Right renal cortex interstitium (tissue), 3 donors: ENCODE data around the gene PCCA. TPM values are rescaled to one million over a fixed set of nuclear protein-coding genes. Genes with fewer than 3 reads are reported as not detected.
"Not testable (repeated sequence)": the region's sequence is repeated elsewhere in the genome, so short reads cannot be mapped to it uniquely, and the experiment has no call there.

ENCODE experiments used
- DNase-seq, 3 donors: peaks; one replicate each; pipeline ENCODE4 v3.0.0-alpha.2; 2013; ENCODE audit warnings: low read depth in 3 of 3, low spot score in 2 of 3
- polyA plus RNA-seq, 3 donors: library from polyadenylated mRNA; unstranded; fragments of 120-200 nt; gene quantifications; one replicate each; pipeline ENCODE4 v1.2.1, GENCODE V29; 2013; ENCODE audit not compliant: insufficient read length in 3 of 3

The PCCA gene
- polyA plus RNA-seq, 3 donors: 66.5 to 73.9 (median 66.7) TPM

- no peak for DNase-seq
Observed at GRCh38 chr13:100298116-100298681, 209.3 kb downstream of the PCCA start.

- no peak for DNase-seq
Observed at GRCh38 chr13:100298691-100299090, 209.8 kb downstream of the PCCA start.

- DNase-seq: no peak
Observed at GRCh38 chr13:100300243-100300642, 211.3 kb downstream of the PCCA start.

GRCh38 chr13:100300708-100301107, 211.8 kb downstream of the PCCA start:
- no peak for DNase-seq

- no peak for DNase-seq
Observed at GRCh38 chr13:100301418-100301817, 212.5 kb downstream of the PCCA start.

GRCh38 chr13:100302391-100302790, 213.5 kb downstream of the PCCA start:
- DNase-seq: no peak

GRCh38 chr13:100304229-100304628, 215.3 kb downstream of the PCCA start:
- no peak for DNase-seq

- DNase-seq: no peak
Observed at GRCh38 chr13:100305398-100305797, 216.5 kb downstream of the PCCA start.

GRCh38 chr13:100306030-100306429, 217.1 kb downstream of the PCCA start:
- no peak for DNase-seq

GRCh38 chr13:100306434-100306999, 217.6 kb downstream of the PCCA start:
- no peak for DNase-seq

- DNase-seq: no peak
Observed at GRCh38 chr13:100314132-100314910, 225.4 kb downstream of the PCCA start.

- no peak for DNase-seq
Observed at GRCh38 chr13:100315522-100315921, 226.6 kb downstream of the PCCA start.

- not testable (repeated sequence) for DNase-seq
Observed at GRCh38 chr13:100318473-100318872, 229.6 kb downstream of the PCCA start.

- no peak for DNase-seq
Observed at GRCh38 chr13:100323937-100324336, 235.0 kb downstream of the PCCA start.

- no peak for DNase-seq
Observed at GRCh38 chr13:100330662-100331061, 241.8 kb downstream of the PCCA start.

- DNase-seq: no peak
Observed at GRCh38 chr13:100333141-100333540, 244.2 kb downstream of the PCCA start.

GRCh38 chr13:100334214-100334613, 245.3 kb downstream of the PCCA start:
- peak in 1 of 3 donors; percentile 12 for DNase-seq

GRCh38 chr13:100336795-100337516, 248.1 kb downstream of the PCCA start:
- no peak for DNase-seq

GRCh38 chr13:100338275-100338674, 249.4 kb downstream of the PCCA start:
- no peak for DNase-seq

- no peak for DNase-seq
Observed at GRCh38 chr13:100339411-100339940, 250.6 kb downstream of the PCCA start.

- DNase-seq: no peak
Observed at GRCh38 chr13:100340865-100341264, 252.0 kb downstream of the PCCA start.
